GM12801 (cell line): ENCODE results near the gene RAPGEF2.

ENCODE experiments used
- TF ChIP-seq, protein P1 (sequence below): IDR thresholded peaks from one replicate; pipeline ENCODE4 v1.5.1; 2011; ENCODE audit warnings: control low read depth; ENCODE audit not compliant: insufficient read length; ENCODE audit errors: extremely low read depth

RAPGEF2 gene

DNA sequence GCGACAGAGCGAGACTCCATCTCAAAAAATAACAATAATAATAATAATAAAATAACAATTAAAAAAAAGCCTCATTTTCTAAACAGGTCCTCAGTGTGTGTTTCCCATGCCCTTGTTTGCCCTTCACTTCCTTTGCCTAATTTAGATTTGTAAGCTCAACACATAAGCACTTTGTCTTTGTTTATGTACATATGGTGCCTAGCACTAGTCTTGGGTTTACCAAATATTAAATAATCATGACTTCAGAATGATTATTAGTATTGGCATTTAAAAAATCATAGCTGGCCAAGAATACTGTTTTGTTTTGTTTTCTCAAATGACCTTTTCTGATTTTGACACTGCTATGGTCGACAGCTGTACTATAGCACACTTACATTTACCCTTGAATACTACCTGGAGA is 6.4 kb upstream of the RAPGEF2 start:
- TF ChIP-seq, protein P1, sequence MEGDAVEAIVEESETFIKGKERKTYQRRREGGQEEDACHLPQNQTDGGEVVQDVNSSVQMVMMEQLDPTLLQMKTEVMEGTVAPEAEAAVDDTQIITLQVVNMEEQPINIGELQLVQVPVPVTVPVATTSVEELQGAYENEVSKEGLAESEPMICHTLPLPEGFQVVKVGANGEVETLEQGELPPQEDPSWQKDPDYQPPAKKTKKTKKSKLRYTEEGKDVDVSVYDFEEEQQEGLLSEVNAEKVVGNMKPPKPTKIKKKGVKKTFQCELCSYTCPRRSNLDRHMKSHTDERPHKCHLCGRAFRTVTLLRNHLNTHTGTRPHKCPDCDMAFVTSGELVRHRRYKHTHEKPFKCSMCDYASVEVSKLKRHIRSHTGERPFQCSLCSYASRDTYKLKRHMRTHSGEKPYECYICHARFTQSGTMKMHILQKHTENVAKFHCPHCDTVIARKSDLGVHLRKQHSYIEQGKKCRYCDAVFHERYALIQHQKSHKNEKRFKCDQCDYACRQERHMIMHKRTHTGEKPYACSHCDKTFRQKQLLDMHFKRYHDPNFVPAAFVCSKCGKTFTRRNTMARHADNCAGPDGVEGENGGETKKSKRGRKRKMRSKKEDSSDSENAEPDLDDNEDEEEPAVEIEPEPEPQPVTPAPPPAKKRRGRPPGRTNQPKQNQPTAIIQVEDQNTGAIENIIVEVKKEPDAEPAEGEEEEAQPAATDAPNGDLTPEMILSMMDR: no peak

DNA sequence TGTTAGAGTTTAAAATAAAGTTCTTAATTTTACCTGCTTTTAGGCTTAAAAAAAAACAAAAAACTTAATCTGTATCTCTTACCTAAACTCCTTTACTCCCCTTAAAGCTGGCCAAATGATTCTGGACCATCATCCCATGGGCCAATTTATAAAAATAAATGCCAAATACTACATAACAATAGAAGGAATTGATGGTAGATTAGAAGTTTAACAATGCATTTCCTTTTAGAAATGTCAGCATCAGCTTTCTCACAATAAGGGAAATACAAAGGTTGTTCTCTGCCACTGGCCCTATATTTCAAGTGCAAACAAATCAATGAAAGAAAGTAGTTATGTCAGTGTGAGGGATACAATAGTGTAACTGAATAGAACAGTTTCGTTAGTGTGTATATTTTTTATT is 5.7 kb upstream of the RAPGEF2 start:
- TF ChIP-seq, protein P1: no peak

DNA sequence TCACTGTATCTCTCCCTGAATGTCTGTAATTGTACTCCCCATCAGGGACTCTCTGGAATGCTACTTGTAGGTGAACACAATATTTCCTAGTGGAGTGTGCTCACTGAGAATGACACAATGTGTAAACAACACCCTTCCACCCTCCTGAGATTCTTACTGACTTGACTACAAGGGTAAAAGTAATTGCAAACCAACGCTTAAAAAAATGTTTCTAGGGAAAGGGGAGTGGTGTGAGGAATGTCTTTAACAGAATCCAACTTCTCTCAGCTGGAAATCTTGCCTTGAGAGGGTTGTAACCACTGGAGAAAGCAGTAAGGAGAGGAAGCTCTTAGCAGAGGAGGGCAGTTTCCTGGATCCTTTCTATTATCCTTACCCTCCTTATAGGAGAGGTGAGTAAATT is 5.1 kb upstream of the RAPGEF2 start:
- TF ChIP-seq, protein P1: no peak

DNA sequence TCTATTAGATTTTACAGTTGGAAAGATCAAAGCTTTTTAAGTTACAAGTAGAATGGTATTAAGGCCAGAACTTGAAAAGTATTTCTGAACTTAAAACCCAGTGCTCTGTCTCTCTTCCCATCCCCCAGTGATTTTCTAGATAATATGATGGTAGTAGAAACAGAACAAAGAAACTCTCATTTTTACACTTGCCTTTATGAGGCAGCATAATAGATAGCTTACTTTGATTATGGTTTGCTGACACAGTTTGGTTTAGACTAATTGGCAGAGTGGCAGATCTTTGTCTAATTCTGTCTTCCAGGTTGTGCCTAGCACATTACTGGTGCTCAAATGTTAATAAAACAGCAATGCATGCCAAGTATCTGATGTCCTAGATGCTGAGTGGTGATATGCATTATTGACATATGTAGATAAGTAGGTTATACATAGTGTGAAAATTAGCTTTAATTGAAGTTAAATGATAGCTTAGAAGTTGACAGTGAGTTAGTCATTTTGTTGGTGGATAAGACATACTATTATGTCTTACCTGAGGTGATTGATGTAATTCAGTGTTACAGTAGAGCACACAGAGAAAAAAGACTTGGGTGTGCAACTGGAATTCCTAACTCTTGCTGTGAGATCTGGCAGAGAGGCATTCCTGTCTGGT is 4.3 kb upstream of the RAPGEF2 start:
- TF ChIP-seq, protein P1: no peak

DNA sequence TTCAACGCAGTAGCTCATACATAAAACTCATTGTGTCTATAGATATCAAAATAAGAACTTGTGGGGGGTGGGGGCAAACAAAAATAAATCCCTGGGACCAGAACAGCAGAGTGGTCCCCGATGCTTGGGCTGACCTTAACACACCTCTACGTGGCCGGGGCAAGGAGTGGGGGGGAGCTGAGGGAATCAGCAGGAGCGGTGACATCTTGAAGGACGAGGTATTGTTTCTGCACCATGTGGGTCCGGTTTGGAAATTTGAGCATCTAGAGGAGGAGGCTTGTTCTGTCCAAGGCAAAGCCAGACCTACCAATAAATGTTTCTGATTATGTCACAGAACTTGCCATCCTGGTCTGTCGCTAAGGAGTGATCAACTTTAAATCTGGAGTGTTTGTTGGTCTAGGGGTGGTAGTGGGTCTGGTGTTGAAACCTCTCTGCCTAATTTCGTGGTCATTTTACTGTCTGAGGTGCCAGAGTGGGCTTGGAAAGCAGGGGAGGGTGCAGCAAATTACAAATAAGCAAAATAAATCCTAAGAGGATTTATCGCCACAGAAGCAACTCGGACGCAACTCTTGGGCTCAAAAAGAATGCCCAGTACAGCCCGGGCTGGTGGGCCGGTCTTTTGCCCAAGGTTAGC is 774 bp upstream of the RAPGEF2 start:
- TF ChIP-seq, protein P1: no peak

DNA sequence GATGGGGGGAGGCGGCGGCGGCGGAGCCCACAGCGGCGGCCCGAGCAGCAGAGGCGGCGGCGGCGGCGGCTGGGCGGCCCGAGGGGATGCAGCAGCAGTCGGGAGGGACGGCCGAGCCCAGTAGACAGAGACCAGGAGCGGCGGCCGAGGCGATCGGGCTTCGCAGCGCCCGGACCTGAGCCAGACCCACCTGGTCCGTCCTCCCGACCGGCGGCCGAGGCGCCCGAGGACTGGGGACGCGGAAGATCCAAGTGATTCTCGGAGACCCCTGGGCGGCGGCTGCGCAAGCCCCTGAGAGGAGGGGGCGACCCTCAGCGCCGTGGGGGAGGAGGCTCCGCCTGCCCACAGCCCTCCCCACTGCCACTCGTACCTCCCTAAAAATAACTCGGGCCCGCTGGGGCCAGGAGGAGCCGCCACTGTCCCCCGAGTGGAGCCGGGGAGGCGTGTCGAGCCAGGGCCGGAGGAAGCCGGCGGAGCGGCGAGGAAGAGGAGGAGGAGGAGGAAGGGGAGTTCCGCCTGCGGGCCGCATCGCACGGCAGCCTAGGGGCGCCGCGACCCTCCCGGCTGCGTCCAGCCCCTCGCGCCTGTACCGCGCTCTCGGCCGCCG is 608 bp downstream of the RAPGEF2 start:
- TF ChIP-seq, protein P1: no peak

DNA sequence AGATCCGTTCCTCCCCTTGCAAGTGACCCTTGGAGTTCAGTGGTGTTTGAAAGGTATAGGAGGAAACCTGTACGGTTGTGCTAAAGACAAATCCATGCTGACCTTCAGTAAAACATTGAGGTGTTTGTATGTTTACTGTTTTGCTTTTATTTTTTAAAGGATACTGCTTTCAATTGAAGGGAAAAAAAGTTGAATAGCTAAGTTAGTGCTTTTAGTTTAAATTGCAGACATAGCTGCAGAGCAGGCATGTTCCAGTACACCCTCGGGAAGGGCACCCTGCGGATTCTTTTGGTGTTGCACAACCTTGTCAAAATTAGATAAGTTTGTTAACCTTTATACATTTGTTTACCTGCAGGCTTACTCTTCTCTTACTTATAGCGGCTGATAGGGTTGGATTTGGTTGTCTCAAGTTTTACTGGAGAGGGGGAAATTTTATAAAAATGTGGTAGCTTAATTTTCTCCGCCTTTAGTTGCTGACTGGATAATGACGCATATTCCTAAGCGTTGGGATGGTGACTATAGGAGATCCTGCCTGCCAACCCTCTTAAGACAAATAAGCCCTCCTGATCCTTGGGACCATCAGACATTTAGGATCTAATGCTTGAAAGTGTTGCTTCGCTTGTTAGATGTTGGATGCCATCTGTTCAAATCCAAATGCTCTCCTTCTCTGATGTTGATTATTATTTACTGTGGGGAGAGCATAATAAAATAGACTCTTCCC is 2.0 kb downstream of the RAPGEF2 start:
- TF ChIP-seq, protein P1: no peak
